ENCODE measurements around the gene TRIM14. TPM values are rescaled to one million over a fixed set of nuclear protein-coding genes. Genes with fewer than 3 reads are reported as not detected.
"Not testable (repeated sequence)": the region's sequence is repeated elsewhere in the genome, so short reads cannot be mapped to it uniquely, and the experiment has no call there.

Gene TRIM14
- total RNA-seq, 1 donor: 13.4 TPM

DNA sequence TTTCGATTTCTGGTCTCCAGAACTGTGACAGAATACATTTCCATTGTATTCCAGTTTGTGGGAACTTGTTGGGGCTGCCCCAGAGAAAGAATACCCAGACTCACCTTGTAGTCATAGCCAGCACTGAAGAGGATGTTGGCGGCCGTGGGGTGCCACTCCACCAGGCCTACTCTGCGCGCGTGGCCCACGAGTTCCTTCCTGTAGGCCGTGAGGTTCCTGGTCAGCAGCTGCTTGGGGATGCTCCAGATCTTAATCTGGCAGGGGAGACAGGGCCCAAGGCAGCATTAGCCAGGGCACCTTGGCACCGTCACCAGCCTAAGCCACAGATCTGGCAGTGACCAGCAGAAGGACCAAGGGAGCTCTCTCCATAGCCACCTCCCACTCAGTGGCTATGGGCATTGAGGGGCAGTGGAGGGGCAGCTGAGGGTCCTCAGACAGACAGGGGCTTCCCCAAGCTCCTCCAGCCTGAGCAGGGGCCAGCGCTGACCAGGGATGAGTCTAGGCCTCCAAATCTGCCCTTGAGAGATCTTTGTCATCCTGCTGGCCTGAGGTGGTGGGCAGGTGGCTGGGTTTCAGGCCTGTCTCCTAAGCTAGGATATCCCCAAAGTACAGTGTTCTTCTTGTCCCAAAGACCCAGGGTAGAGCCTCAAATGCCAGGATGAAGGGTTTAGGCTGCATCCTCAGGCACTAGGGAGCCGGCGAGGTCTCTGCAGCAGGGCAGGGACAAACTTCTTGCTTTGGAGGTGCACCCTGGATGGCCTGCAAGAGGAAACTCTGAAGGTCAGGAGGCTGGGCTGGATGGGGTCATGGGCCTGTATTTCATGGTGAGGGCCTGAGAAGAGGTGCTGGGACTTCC is 15.9 kb upstream of the TRIM14 start:
- no peak overlapping the region for H3K4me3 ChIP-seq (ENCODE audit: low read depth, low read length)
- TF ChIP-seq, protein P1, sequence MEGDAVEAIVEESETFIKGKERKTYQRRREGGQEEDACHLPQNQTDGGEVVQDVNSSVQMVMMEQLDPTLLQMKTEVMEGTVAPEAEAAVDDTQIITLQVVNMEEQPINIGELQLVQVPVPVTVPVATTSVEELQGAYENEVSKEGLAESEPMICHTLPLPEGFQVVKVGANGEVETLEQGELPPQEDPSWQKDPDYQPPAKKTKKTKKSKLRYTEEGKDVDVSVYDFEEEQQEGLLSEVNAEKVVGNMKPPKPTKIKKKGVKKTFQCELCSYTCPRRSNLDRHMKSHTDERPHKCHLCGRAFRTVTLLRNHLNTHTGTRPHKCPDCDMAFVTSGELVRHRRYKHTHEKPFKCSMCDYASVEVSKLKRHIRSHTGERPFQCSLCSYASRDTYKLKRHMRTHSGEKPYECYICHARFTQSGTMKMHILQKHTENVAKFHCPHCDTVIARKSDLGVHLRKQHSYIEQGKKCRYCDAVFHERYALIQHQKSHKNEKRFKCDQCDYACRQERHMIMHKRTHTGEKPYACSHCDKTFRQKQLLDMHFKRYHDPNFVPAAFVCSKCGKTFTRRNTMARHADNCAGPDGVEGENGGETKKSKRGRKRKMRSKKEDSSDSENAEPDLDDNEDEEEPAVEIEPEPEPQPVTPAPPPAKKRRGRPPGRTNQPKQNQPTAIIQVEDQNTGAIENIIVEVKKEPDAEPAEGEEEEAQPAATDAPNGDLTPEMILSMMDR (IDR thresholded peaks at IDR 0.05; ENCODE audit: insufficient read depth, low read depth, low read length): no peak
- DNase-seq (ENCODE audit: low read depth): no peak

- TF ChIP-seq, protein P1 (IDR thresholded peaks at IDR 0.05; ENCODE audit: insufficient read depth, low read depth, low read length): no peak
- H3K4me3 ChIP-seq (ENCODE audit: low read depth, low read length): no peak overlapping the region
- no peak for DNase-seq (ENCODE audit: low read depth)
These were observed 14.0 kb upstream of the TRIM14 start for GRCh38 chr9:98132806-98133631.

DNA sequence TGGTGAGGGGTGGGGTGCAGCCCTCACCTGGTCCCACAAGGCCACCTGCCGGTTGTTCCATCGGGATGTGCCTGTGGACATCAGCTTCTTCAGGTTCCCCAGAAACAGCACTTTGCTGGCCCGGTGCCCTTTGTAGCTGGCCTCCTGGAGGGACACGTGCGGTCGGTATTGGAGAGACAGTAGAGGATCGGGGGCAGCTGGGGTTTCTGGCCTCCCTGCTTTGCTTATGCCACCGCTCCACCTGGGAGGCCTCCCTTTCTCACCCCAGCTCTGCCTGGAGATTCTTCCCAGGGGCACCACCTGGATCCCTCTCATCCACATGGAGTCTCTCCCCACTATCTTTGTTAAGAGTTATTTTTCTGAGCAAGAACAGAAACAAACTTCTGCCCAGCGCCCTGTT is 13.1 kb upstream of the TRIM14 start:
- TF ChIP-seq, protein P1 (IDR thresholded peaks at IDR 0.05; ENCODE audit: insufficient read depth, low read depth, low read length): no peak
- no peak for DNase-seq (ENCODE audit: low read depth)
- H3K4me3 ChIP-seq (ENCODE audit: low read depth, low read length): no peak overlapping the region

DNA sequence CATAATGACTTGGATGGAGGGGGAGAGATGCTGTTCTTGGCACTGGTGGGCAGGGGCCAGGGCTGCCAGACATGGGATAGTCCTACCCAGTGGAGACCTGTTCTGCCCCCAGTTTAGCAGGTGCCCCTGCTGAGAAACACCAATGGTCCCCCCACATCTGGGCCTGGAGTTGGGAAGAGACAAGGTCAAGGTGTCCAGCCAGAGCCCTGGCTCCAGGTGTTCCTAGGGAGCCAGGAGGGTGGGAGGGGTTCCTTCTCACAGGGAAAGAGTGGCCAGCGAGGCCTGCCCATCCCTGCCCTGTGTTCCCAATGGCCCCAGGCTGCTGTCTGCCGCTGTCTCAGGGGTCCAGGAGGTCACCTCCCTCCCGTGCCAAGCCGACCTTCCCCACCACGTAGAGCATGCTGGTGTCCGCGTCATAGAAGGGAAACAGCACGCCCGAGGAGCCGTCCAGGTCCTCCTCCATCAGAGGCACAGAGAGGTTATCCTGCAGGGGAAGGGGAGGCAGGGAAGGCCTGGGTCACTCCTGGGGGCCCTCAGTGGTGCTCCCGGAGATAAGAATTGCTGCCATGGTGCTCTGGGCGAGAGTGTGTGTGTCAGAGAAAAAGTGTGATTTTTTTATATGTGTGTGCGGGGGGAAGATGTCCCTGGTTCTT is 11.7 kb upstream of the TRIM14 start:
- no peak overlapping the region for H3K4me3 ChIP-seq (ENCODE audit: low read depth, low read length)
- no peak for DNase-seq (ENCODE audit: low read depth)
- TF ChIP-seq, protein P1 (IDR thresholded peaks at IDR 0.05; ENCODE audit: insufficient read depth, low read depth, low read length): no peak

GRCh38 chr9:98130060-98130459 is 11.0 kb upstream of the TRIM14 start:
- H3K4me3 ChIP-seq (ENCODE audit: low read depth, low read length); DNase-seq (ENCODE audit: low read depth): not testable (repeated sequence)

DNA sequence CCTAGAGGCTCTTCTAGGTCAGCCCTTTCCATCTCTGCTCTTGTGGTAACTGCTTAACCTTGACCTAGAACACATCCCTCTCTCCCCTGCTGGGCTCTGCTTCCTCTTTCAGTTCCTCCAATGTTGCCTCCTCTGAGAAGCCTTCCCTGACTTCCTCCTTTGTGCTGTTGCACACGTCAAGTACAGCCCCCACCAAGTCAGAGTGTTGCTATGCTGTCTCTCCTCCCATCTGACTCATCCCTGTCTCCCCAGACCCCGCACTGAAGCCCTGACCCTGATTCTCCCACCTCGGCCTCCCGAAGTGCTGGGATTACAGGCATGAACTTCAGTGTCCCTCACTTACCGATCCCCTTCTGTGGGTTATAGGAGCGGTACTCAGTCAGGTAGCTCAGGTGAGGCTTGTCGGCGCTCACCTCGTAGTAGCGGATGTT is 10.4 kb upstream of the TRIM14 start:
- TF ChIP-seq, protein P1 (IDR thresholded peaks at IDR 0.05; ENCODE audit: insufficient read depth, low read depth, low read length): no peak
- DNase-seq (ENCODE audit: low read depth): no peak

GRCh38 chr9:98128316-98128715 is 9.3 kb upstream of the TRIM14 start:
- TF ChIP-seq, protein P1 (IDR thresholded peaks at IDR 0.05; ENCODE audit: insufficient read depth, low read depth, low read length): no peak
- no peak overlapping the region for H3K4me3 ChIP-seq (ENCODE audit: low read depth, low read length)
- DNase-seq (ENCODE audit: low read depth): no peak

More for the DNA sequence above, 10.4 kb upstream of the TRIM14 start:
- no peak overlapping the region for H3K4me3 ChIP-seq (ENCODE audit: low read depth, low read length)
